ENCODE measurements around the gene ST6GAL1. TPM values are rescaled to one million over a fixed set of nuclear protein-coding genes. Genes with fewer than 3 reads are reported as not detected.

ST6GAL1 gene
- total and polyA plus RNA-seq, 2 of the 4 experiments (the other 2 are of a cell fraction) = 1.4 to 2.9 TPM

GRCh38 chr3:186937017-186937875 is 6.9 kb downstream of the ST6GAL1 start:
- Histone ChIP-seq H4K91ac (ENCODE audit: insufficient read depth, low read depth, low read length) (no peak overlapping the region), H4K20me1 (ENCODE audit: insufficient read depth, low read length) (no peaks in the 10 kb centered on the region), H3K27ac (ENCODE audit: insufficient read depth, low read length) (no peak overlapping the region), H3K9me1 (ENCODE audit: insufficient read depth, low read length) (no peaks in the 10 kb centered on the region), H3K14ac (replicated peaks; ENCODE audit: low read depth, low read length) (no peak overlapping the region), H3K4me2 (ENCODE audit: low read depth, low read length) (no peak overlapping the region), H3K9ac (ENCODE audit: low read depth, low read length) (no peak overlapping the region), H2BK15ac (ENCODE audit: low read depth, low read length) (no peak overlapping the region), H3K23ac (ENCODE audit: low read depth, low read length) (no peak overlapping the region), H2BK5ac (ENCODE audit: low read depth, low read length, poor library complexity, severe bottlenecking) (no peak overlapping the region), H3K56ac (ENCODE audit: extremely low read depth, insufficient read depth, low read length) (no peak overlapping the region), H3K36me3 (ENCODE audit: control insufficient read depth, insufficient read depth, low read length) (no peaks in the 10 kb centered on the region), H2AK5ac (ENCODE audit: low read depth, low read length) (no peak overlapping the region), H2BK20ac (ENCODE audit: low read depth, low read length) (no peak overlapping the region), H4K8ac (ENCODE audit: low read depth in 2 of 2, low read length in 2 of 2) (no peak overlapping the region), H2BK120ac (ENCODE audit: low read depth, low read length) (no peak overlapping the region), H4K5ac (ENCODE audit: low read depth, low read length) (no peak overlapping the region), H2AK9ac (replicated peaks; ENCODE audit: low read depth, low read length, poor library complexity) (no peak overlapping the region), H3K27me3 (ENCODE audit: control insufficient read depth, insufficient read depth, low read length) (peaks cover 1% of the 10 kb centered on the region; the same call in 1 of the 2 replicates), H3K4me3 (ENCODE audit: insufficient read depth, low read depth, low read length) (no peak overlapping the region), H3K4me1 (ENCODE audit: control insufficient read depth, insufficient read depth, low read length) (peaks cover 2% of the 10 kb centered on the region; the same call in 1 of the 2 replicates), H3K79me1 (ENCODE audit: low read depth in 1 of 2, low read length in 2 of 2) (no peaks in the 10 kb centered on the region), H3K9me3 (ENCODE audit: control insufficient read depth, insufficient read depth, low read length) (no peaks in the 10 kb centered on the region), H2AFZ (replicated peaks; ENCODE audit: low read length, poor library complexity) (no peak overlapping the region), H3K4ac (ENCODE audit: low read depth, low read length) (no peak overlapping the region), H3K18ac (ENCODE audit: low read depth, low read length) (no peak overlapping the region)
- dilution Hi-C loops (cut with HindIII; ENCODE audit: low sequenced_read_pairs, unreplicated experiment) (no loop called here), in situ Hi-C loops (cut with MboI; ENCODE audit: low sequenced_read_pairs) (no loop called here), intact Hi-C loops (cut with micrococcal nuclease) (no loop called here)
- CTCF ChIA-PET = no interaction called here
- ATAC-seq (ENCODE audit: low read depth) = no peak
- no TSS peak for BruUV-seq (replicated peaks)
- TF ChIP-seq MAZ (IDR thresholded peaks at IDR 0.05; ENCODE audit: borderline replicate concordance, low read depth, low read length) (no peak), BHLHE40 (IDR thresholded peaks at IDR 0.05; ENCODE audit: low read depth, low read length) (no peak), NFE2L2 (IDR thresholded peaks at IDR 0.05; ENCODE audit: low read depth, low read length) (no peak), POLR2A (IDR thresholded peaks at IDR 0.05; ENCODE audit: low read depth, low read length) (no peak), CHD1 (IDR thresholded peaks at IDR 0.05; ENCODE audit: low read depth, low read length) (no peak), RCOR1 (IDR thresholded peaks at IDR 0.05; ENCODE audit: insufficient replicate concordance, low read length) (no peak)
- 51% methylated on average over 4 of the region's 10 CpGs; no CpG with 5 or more reads in 1 of the 2 experiments for WGBS, 2 experiments (ENCODE audit: extremely low coverage in 2 of 2, insufficient read length in 1 of 2)
- DNase-seq = no peak
- POLR2A ChIA-PET (ENCODE audit: unreplicated experiment) = no interaction called here
